GM18519 (cell line): ENCODE measurements around the gene RBMS1.

Experiments
- ATAC-seq: cut with Tn5 transposase; IDR thresholded peaks from one replicate; pipeline ENCODE4 v1.9.1; 2021; ENCODE audit warnings: mild to moderate bottlenecking, moderate library complexity; ENCODE audit not compliant: unreplicated experiment, low FRiP score

The RBMS1 gene

GRCh38 chr2:160339726-160340125 lies 153.9 kb downstream of the RBMS1 start:
- ATAC-seq, result no peak

- no peak for ATAC-seq
These were observed 154.5 kb downstream of the RBMS1 start for GRCh38 chr2:160338901-160339685.

GRCh38 chr2:160337728-160338127 lies 155.9 kb downstream of the RBMS1 start:
- ATAC-seq, result no peak

- no peak for ATAC-seq
These were observed 157.0 kb downstream of the RBMS1 start for GRCh38 chr2:160336635-160337034.

- ATAC-seq, result no peak
These were observed 157.5 kb downstream of the RBMS1 start for GRCh38 chr2:160336105-160336504.

- no peak for ATAC-seq
These were observed 158.2 kb downstream of the RBMS1 start for GRCh38 chr2:160335441-160335840.

- ATAC-seq, result no peak
These were observed 159.4 kb downstream of the RBMS1 start for GRCh38 chr2:160334028-160334741.

- no peak for ATAC-seq
These were observed 160.1 kb downstream of the RBMS1 start for GRCh38 chr2:160333324-160334027.

GRCh38 chr2:160332318-160332717 lies 161.3 kb downstream of the RBMS1 start:
- ATAC-seq, result no peak

GRCh38 chr2:160331258-160332025 lies 162.2 kb downstream of the RBMS1 start:
- no peak for ATAC-seq

- ATAC-seq, result no peak
These were observed 164.6 kb downstream of the RBMS1 start for GRCh38 chr2:160328811-160329527.

- ATAC-seq, result no peak
These were observed 166.8 kb downstream of the RBMS1 start for GRCh38 chr2:160326786-160327185.

- no peak for ATAC-seq
These were observed 168.2 kb downstream of the RBMS1 start for GRCh38 chr2:160325418-160325817.

- no peak for ATAC-seq
These were observed 168.7 kb downstream of the RBMS1 start for GRCh38 chr2:160324917-160325316.

GRCh38 chr2:160324161-160324800 lies 169.3 kb downstream of the RBMS1 start:
- ATAC-seq, result no peak

- no peak for ATAC-seq
These were observed 171.3 kb downstream of the RBMS1 start for GRCh38 chr2:160322320-160322719.

GRCh38 chr2:160321006-160321405 lies 172.6 kb downstream of the RBMS1 start:
- ATAC-seq, result no peak

- no peak for ATAC-seq
These were observed 173.9 kb downstream of the RBMS1 start for GRCh38 chr2:160319700-160320099.

GRCh38 chr2:160318218-160318617 lies 175.4 kb downstream of the RBMS1 start:
- no peak for ATAC-seq
